ENCODE results near the gene IRS1.

IRS1 gene

DNA sequence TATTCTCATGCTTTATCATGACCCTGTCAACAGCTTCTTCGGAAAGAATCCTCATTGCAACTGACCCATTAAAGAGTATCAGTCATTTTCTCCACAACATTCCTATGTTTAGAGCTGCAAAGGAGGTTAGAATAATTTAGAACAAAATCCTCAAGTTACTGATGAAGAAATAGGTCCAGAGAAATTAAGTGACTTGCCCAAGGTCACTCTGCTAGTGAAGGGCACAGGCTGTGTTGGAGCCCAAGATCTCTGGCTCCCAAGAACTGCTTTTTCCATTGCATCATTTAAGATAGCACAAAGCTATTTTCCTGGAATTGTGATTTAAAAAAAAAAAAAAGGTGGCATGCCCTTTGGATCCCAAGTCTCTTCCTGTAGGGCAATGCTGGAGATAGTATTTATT, 9.6 kb downstream of the IRS1 start:
- no peak for DNase-seq

DNA sequence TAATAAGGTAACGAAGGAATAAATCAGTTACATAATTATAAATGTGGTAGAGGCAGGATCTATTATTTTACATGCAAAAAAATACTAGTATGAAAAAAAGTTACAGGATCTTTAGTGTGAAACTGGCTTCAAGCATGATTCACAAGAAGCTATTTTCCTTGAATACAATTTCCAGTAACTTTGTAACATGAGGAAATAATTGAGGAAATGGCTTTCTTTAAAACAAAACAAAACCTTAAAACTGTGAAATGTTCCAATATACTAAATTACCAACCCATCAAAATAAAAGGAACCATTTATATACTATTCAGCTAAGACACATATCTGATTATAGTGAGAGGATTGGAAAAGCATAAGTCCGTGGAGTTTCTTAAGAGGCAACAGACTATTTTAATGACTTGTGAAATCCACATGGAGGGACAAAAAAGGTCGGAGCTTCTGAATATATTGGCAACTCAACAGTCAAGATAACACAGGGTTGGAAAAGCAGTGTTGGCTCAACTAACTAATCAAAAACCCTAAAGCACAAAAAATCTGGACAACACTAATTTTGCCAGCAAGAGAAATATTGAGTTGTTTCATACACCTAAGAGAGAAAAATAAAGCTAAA, 10.6 kb downstream of the IRS1 start:
- no peak for DNase-seq

- DNase-seq = no peak
Measured at GRCh38 chr2:226788064-226788463, 11.6 kb downstream of the IRS1 start.

- no peak for DNase-seq
Measured at GRCh38 chr2:226783885-226784284, 15.7 kb downstream of the IRS1 start.

DNA sequence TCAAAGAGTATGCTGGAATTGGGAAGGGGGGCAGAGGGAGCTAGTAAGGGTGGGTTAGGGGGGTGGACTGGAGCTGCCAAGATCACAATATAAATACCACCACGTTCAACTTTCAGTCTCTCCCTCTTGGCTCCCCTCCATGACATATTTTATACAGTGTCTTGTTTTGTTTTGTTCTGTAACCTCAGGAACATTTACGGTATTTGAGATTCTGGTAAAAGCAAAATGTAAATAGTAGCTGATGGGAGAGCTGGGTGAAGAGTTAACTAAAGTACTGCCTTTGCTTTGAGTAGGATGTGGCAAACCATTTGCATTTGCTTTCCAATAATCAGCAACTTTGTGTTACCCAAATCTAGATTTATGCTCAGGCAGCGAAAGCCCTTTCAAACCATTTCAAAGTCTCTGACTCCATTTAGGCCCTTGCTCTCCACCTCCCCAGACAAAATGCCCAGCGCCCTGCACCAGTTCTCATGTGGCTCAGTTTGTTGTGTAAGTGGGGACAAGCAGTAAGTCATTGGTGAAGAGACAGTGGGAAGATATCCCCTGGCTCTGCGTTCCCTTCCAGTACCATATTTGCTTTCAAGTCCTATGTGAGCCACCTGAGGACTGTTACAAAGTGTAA, 17.4 kb downstream of the IRS1 start:
- no peak for DNase-seq

- no peak for DNase-seq
Measured at GRCh38 chr2:226780431-226780830, 19.2 kb downstream of the IRS1 start.

DNA sequence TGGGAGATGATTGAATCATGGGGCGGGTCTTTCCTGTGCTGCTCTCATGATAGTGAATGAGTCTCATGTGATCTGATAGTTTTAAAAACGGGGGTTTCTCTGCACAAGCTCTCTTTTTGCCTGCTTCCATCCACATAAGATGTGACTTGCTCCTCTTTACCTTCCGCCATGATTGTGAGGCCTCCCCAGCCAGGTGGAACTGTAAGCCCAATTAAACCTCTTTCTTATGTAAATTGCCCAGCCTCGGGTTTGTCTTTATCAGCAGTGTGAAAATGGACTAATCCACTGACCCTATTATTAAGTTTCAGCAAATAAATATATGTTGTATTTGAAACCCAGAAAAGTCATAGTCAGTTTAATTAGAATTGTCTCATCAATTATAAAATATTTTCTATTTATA, 22.0 kb downstream of the IRS1 start:
- DNase-seq = no peak

GRCh38 chr2:226776104-226776503, 23.5 kb downstream of the IRS1 start:
- DNase-seq = no peak

DNA sequence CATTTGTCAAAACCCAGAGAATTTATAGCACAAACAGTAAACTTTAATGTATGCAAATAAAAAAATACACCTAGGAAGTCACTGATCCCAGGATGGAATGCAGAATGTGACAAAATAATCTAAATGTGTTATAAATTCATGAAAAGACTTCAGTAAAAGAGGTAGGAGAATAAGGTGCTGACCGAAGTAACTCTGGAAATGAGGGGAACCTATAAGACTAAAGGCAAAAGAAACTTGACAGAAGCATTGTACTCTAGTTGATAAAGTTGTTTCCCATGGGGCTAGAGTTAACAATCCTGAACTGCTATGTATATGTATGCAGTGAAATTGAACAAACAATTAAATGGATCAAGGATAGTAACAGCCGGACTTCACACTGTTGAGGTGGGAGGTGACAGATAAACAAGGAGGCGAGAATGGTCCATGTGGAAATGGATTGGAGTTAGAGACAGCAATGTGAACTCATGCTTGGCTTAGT, 24.5 kb downstream of the IRS1 start:
- no peak for DNase-seq

- DNase-seq = no peak
Measured at GRCh38 chr2:226773291-226773690, 26.3 kb downstream of the IRS1 start.

DNA sequence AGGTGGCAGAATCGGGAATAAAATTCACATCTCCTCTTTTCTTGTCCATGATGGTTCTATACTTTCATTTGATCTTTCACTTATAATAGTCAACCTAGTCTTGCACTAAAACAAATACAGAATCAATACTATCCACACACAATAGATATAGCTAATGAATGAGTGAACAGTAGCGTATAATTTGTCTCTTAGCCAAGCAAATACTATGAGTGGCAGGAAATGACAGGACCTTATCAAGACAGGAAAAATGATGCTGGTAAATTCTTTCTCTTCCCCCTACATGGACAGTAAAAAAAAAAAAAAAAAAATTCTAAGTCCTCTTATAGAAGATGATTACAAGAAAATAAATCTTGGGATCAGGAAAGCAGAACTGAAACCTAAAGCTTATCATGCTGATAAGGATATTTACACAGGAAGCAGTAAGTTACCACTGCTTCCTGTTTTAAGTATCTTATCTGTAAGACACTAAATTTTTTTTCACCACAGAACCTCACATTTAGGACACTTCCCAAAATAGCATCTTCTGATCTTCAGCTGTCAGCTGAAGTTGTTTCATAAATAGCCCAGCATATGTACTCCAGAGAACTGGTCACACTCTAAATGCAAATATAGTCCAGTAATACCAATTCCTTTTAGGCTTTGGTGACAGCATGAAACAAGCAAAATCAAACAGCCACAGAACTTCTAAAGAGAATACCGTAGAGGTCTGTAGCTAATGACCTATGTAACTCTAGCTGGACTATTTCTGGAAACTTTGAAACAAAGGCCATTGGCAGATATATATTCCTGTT, 27.0 kb downstream of the IRS1 start:
- DNase-seq = peak; percentile 27

GRCh38 chr2:226771067-226771466, 28.6 kb downstream of the IRS1 start:
- DNase-seq = no peak

DNA sequence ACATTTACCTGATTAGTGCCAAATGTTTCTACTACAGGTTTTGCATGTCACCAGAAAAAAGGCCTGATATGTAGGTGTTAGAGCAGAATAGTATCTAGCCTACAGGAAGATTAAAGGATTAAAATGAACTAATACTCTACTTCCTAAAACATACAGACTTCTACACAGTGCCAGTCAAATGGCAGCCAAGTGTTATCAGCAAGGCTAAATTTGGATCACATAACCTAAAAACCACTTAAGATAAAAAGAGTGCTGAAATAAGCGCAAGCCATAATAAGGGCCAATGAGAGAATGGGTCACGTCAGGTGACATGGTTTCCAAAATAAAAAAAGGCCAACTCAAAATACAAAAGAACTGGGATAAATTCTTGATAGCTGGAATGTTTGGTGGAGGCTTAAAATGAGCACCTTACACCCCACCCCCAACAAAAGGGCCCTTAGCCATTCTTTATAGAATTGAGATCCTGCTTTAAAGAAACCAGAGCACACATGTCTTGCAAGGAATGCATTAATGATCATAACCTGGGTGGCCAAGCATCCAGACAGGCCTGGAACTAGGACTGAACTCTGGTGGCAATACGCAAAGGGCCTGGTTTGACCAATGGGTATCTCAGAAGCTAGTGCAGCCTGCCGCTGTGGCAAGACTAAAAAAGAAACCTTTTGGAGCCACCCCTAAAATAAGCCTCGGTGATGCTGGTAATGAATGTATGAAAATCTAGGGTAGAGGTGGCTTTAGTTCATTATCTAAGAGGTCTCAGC, 32.4 kb downstream of the IRS1 start:
- no peak for DNase-seq

DNA sequence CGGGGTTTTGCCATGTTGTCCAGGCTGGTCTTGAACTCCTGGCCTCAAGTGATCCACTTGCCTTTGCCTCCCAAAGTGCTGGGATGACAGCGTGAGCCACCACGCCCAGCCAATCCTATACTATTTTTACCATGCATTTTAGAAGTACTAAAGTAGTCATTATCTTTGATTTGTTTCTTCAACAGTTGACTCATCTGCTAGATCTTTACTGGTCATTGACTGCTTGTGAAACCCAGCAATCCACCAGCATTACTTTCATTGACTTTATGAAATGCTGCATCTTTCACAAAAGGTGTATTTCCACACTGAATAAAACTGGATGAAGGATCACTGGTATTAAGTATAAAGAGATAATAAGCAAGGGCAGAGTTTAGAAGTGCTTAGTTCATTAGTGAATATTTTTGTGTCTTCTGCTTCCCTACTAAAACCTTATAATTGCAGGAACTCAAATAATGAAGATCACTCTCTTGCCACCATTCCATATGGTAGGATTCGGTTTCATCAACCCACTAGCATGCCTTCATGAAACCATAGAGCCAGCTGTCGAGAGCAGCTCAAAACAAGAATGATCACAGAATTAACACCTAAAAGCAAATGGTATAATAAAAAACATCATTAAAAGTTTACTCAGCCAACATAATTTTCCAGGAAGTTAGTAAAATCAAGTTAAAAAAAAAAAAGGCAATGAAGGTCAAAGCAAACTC, 33.1 kb downstream of the IRS1 start:
- DNase-seq = no peak

- no peak for DNase-seq
Measured at GRCh38 chr2:226763320-226763719, 36.3 kb downstream of the IRS1 start.

DNA sequence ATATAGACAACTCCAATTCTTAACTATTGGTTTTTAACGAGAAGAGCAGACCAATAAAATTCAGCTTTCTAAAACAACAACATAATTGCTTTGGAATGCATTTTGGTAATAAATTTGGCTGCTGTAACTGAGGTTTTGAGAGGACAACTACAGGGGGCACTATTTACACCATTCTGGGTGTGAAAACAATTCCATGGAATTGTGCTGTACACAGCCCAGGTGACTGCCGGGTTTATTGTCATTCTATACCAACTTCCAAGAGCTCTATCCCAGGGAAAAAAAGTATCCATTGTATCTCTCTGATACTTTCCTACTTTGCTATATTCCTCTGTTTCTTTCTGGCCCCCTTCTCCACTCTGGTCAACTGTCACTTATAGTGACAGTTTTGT, 38.4 kb downstream of the IRS1 start:
- no peak for DNase-seq

- no peak for DNase-seq
Measured at GRCh38 chr2:226760412-226761194, 39.0 kb downstream of the IRS1 start.

GRCh38 chr2:226759768-226760167, 39.9 kb downstream of the IRS1 start:
- DNase-seq = no peak

DNA sequence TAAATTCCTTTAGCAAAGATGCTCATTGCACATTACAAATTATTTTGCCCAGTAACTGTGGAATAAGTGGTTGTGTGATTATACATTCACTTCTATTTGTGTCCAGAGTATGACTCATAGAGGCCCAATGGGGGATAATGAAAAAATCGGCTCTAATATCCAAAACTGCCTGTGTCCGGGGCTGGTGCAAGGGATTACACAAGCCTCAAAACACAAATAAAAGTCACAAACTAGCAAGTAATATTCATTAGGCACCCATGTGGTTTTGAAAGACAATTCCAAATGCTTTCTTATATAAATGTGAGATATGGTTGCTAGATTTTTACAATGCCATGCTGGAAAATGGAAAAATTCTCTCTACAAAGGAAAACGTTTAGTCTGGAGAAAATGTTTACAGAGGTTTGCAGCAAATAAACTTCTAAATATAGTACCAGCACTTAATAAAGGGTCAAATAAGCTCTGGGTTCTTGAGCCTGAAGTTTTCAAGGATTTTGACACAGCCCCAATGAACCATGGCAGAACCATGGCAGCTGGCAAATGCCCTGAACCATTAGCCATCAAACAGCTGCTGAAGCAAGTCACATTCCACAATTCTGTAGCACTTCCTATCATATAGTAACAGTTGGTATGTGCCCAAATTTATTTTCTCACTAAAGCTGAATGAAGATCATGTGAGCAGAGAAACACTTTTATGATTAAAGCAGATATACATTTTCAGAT, 40.5 kb downstream of the IRS1 start:
- no peak for DNase-seq

DNA sequence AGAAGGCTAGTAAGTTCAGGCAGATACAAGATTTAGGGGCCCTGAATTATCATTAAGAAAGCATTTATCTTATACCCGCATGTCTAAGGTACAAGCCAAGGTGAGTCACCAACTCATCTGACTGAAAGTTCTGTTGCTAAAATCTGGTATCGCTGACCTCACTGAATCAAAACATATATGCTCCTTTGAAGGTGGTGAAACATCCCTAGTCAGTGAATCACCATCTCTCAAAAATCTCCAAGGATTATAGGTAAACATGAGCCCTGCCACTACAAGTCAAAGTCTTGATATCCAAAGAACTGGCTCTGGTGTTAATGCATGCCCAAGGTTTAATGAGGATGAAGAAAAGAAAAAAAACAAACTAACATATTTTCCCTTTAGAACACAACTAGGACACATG, 43.5 kb downstream of the IRS1 start:
- DNase-seq = no peak

DNA sequence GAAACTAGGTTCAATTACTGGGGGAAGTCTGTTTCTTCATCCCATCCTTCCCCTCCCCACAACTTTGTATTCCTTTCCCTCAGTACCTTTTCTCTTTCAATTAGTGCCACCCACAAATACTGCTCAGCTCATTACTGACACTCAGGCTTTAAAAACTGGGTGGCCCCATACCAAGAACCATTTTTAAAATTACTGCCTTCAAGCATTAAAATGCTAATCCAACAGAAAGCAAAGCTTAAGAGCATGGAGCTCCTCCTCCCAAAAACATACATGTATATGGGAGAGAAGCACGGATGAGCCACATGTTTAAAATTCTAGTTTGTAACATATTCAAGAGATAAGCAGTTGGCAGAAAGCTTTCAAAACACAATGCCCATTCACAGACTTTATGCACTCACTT, 44.0 kb downstream of the IRS1 start:
- DNase-seq = no peak
